DLD1 (cell line): ENCODE measurements around the gene GFI1B.

Source experiments
- in situ Hi-C: cut with HindIII; loops from 2 replicates; pipeline ENCODE4 v1.10.0; 2017; ENCODE audit warnings: low sequenced_read_pairs

The GFI1B gene

GRCh38 chr9:132978451-132979131 lies at the start of gene GFI1B:
TSS of gene GFI1B (plus strand) at chr9:132978694. CDS start at chr9:132986679, 7,985 bp downstream.
- in situ Hi-C loops = no loop called here

DNA sequence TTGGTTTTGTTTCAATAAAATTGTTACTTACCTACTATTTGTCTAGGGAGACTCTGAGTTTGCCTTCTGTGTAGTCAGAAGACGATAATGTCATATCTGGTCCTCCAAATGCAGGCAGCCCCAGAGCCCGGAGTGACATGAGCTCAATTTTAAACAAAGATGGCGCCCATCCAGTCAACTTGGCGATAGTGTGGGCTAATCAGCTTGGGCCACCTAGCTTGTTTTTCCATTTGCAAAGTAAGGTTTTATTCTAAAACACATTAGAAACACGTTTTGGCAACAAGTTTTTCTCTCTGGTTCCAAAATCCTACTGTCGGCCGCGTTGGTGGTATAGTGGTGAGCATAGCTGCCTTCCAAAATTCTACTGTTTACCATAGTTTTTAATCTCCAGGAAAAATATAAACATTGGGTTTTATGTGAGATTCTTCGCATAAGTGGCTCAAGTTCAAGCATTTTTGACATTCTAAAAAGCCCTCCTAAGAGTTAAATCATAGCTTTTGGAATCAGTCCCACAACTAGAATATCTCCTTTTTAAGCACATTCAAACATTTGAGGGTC lies 47.2 kb upstream of the GFI1B start:
- in situ Hi-C loops = no loop called here

DNA sequence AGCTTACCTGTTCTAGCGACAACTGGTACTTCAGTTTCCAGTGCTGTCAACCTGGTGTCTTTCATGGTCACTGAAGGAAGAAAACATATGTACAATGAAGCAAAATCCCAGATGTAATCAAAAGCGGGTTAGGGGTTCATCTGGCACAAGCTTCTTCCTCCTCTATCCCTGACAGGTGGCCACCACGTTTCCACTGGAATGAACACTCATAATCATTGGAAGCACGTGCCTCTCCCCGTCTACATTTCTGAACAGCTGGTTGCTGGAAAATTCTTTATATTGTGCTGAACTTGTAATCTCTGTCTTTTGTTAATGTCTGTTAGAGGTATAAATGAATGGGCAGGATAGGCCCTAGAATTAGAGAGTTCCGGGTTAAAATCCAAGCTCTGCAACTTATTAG lies 43.5 kb upstream of the GFI1B start:
- in situ Hi-C loops = no loop called here

- in situ Hi-C loops = no loop called here
These were observed 41.0 kb upstream of the GFI1B start for GRCh38 chr9:132937463-132937901.

DNA sequence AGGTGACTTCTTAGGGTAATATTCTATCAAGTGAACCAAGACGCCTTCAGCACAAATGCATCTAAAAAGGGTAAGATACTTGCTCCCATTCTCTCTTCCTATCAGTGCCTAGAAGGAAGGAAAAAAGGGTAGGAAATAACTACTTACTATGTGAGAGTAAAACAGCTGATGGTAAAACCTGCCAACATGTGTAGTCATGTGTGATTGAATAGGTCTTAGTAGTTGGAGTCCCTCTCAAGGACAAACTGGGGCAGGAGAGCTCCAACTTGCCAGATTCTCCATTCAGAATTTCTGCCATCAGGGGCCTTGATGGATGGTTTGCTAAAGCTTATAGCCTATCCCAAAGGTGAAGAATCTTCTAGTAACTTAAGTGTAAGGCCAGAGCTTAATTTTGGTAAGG lies 39.3 kb upstream of the GFI1B start:
- in situ Hi-C loops = no loop called here

- in situ Hi-C loops = no loop called here
These were observed 35.8 kb upstream of the GFI1B start for GRCh38 chr9:132942541-132943182.

DNA sequence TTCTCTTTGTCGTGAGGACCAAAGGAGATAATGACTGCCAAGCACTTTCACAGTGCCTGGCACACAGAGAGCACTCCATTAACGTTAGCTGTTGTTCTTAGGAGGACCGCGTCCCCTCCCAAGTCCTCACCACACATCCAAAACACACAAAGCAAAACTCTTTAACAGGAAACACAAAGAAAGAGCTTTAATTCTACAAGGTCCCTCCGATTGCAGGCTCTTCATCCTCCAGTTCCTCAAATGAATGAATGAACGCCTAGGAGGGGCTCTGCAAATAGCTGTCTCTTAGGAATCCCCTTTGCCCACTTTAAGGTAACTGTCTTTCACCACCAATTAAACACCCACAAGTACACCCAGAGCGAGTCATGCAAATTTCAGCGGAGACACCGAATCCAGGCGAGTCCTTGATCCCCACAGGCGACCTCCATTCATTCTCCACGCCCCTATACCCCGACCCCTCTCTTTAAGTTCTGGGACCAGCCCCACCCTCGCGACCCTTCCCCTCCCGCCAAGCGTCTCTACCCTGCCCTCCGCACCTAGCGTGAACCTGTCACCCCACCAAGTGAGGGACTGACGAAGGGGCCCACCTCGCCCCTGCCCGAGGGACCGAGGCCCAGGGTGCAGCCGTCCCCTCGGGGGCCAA lies 34.7 kb upstream of the GFI1B start:
- in situ Hi-C loops = no loop called here

DNA sequence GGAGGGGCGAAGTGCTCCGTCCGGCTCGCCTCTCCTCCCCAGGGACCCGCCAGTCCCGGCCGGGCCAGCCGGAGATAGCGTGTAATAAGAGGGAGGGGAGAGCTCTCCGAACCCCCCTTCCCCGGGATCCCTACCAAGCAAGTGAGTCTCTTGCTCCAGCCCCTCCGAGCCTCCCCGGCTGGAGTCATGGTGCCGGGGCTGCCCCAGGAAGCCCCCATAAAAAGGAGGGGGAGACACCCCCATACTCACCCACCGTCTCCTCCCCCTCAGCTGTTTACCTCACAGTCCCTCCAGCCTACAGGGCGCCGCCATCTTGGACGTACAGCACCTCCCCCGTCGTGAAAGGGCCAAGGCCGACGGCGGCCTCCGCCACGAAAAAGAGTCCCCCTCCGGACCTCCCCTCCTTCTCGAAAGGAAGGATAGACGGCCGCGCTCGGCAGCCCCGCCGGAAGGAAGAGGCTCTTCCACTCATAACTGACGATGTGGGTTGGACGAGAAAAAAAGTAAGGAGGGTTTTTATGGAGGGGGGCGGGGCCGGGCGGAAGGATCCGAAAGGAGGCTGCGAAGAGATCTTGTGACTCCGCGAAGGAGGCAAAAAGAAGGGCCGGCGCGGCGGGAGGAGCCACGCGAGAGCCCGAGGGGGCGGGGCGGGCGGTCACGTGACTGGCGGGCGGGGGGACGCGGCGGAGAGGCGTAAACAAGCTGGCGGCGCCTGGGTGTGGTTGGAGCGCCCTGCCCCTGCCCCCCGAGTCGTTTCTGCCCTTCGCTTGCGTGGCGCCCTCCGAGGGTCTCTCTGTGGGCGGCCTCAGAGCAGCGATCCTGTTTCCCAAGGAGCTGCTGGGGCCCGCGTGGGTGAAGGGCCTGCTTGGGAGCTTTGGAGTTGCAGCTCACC lies 34.0 kb upstream of the GFI1B start, which contains the start of gene TSC1:
TSC1 (minus strand) TSS at position 323 of the 892 bp plus-strand sequence. CDS start 15,744 bp downstream, outside the sequence.
- in situ Hi-C loops = no loop called here

- in situ Hi-C loops = no loop called here
These were observed 33.0 kb upstream of the GFI1B start for GRCh38 chr9:132945186-132946130.

- in situ Hi-C loops = no loop called here
These were observed 32.3 kb upstream of the GFI1B start for GRCh38 chr9:132946211-132946610.

GRCh38 chr9:132946631-132947295 lies 31.7 kb upstream of the GFI1B start:
- in situ Hi-C loops = no loop called here

DNA sequence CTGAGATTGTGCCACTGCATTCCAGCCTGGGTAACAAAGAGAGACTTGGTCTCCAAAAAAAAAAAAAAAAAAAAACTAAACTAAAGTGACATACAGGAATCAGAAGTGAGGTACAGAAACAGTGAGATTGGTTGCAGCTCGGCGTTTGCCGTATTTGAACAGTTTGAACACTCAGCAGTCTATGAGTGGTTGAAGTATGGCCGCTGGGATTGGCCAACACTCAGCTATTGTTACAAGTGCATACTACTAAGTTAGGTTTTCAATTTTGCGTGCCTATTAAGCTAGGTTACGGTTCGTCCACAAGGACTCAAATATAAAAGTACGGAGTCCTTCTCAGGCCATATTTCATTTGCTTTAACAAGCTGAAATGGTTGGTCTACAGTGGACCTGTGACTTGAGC lies 30.7 kb upstream of the GFI1B start:
- in situ Hi-C loops = no loop called here

GRCh38 chr9:132948482-132949050 lies 29.9 kb upstream of the GFI1B start:
- in situ Hi-C loops = no loop called here

DNA sequence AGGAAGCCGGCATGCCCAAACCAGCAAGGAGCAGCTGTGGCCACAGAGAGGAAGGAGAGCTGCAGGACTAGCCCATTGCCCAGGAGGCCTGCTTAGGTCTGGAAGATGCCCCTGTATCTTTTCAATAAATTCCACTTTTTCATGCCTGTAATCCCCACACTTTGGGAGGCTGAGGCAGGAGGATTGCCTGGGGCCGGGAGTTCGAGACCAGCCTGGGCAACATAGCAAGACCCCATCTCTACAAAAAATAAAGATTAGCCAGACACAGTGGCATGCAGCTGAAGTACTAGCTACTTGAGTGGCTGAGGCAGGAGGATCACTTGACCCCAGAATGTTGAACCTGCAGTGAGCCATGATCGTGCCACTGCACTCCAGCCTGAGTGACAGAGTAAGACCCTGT lies 28.8 kb upstream of the GFI1B start:
- in situ Hi-C loops = no loop called here

DNA sequence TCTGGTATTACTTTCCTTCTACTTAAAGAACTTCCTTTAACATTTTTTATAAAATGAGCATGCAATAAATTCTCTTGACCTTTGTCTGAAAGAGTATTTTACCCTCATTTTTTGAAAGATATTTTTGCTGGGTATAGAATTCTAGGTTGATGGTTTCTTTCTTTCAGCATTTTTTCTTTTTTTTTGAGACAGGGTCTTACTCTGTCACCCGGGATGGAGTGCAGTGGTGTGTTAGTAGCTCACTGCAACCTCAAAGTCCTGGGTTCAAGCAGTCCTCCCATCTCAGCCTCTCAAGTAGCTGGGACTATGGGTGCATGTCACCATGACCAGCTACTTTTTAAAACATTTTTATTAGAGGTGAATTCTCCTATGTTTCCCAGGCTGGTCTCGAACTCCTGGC lies 23.4 kb upstream of the GFI1B start:
- in situ Hi-C loops = no loop called here

DNA sequence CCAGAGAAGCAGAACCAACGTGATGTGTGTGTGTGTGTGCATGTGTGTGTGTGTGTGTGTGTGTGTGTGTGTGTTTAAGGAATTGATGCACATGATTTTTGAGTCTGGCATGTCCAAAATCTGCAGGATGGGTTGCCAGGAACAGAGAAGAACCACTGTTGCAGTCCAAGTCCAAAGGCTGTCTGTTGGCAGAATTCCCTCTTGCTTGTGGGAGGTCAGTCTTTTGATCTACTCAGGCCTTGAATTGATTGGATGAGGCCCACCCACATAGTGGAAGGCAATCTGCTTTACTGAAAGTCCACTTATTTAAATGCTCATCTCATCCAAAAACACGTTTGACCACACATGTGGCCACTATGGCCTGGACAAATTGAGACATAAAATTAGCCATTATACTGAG lies 22.7 kb upstream of the GFI1B start:
- in situ Hi-C loops = no loop called here

GRCh38 chr9:132957805-132958204 lies 20.7 kb upstream of the GFI1B start:
- in situ Hi-C loops = no loop called here

DNA sequence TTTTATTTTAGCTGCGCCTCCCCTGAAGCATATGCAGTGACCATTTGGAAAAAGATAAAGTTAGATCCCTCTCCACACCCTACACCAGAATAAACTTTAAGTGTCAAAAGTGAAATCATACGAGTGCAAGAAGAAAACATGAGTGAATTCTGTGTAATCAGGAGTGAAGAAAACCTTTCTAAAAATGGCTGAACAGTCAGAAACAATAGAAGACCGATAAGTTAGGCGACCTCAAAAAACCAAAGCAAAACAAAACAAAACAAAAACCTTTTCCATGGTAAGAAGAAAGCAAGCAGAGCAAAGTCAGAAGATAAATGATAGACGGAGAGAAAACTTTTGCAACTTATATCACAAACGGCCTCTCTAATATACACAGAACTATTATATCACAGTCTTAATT lies 17.5 kb upstream of the GFI1B start:
- in situ Hi-C loops = no loop called here

- in situ Hi-C loops = no loop called here
These were observed 13.0 kb upstream of the GFI1B start for GRCh38 chr9:132965478-132965877.
